NCI-H345 (cell line): ENCODE measurements around the gene EMP2.
"Not testable (repeated sequence)": the region's sequence is repeated elsewhere in the genome, so short reads cannot be mapped to it uniquely, and the experiment has no call there.

Experiments used
- DNase-seq: peaks from one replicate; lab custom pipeline; 2025; lab: John Stamatoyannopoulos, UW

EMP2 gene

GRCh38 chr16:10552281-10552680, 28.1 kb downstream of the EMP2 start:
- no peak for DNase-seq

GRCh38 chr16:10551881-10552280, 28.5 kb downstream of the EMP2 start:
- no peak for DNase-seq

- DNase-seq, result no peak
Observed at GRCh38 chr16:10548404-10548803, 32.0 kb downstream of the EMP2 start.

GRCh38 chr16:10547708-10548107, 32.7 kb downstream of the EMP2 start:
- no peak for DNase-seq

DNA sequence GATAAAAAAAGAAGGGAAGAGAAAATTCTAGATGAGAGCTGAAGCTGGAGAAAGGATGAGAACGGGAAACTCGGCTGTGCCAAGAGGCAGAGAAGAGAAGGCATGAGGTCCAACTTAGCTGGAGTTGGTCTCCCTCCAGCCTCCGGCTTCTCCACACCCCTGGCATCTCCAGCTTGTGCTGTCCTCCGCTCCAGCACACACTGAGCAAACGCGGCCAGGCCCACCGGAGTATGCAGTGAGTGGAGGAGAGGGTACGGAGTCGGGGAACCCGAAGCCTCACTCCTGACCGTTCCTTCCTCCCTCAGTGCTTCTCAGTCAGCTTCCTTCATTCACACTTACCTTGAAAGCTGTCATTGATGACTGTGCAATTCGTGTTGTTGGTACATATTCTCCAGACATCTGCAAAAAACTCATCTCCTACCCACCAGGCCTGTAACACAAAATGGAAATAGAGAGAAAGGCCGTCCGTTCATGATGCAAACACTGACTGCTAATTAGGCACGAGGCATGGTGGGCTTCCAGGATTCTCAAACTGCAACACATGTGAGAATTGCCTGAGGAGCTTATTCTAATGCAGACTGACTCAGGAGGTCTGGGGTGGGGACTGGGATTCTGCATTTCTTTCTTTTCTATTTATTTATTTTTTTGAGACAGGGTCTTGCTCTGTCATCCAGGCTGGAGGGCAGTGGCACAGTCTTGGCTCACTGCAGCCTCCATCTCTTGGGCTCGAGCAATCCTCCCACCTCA, 37.0 kb downstream of the EMP2 start:
- DNase-seq, result no peak

DNA sequence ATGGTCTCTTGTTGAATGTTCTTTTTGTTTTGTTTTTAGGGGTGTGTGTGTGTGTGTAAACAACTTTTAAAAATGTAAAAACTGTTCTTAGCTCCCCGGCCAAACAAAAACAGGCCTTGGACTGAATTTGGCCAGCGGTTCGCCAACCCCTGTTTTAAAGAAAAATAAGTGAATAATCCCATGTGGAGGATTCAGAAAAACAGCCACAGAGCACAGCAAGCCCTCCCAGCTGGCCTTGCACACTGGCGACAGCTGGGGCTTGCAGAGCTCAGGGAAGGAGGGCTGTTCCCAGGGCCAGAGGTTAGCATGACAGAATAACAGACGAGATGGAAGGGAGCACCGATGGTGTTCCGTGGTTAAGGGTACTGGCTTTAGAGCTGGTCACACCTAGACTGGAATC, 39.0 kb downstream of the EMP2 start:
- DNase-seq, result no peak

GRCh38 chr16:10539793-10540192, 40.6 kb downstream of the EMP2 start:
- no peak for DNase-seq

DNA sequence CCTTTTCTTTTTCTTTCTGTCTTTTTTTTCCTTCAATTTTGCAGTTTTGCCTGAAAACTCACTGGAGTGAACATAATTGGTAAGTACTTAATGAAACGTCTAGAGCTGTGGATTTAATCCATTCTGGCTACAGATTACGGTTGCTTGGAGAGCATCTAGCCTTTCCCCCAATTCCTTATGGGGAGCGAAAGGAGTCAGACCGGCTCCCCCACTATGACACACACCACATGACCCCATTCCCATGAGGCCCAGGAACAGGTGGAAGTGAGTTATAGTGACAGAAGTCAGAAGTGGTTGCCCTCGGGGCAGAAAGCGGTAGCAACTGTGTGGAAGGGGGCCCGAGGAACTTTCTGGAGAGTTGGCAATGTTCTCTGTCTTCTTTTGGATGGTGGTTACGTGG, 41.2 kb downstream of the EMP2 start:
- DNase-seq, result no peak

GRCh38 chr16:10538583-10538982, 41.8 kb downstream of the EMP2 start:
- DNase-seq, result no peak

GRCh38 chr16:10537946-10538345, 42.5 kb downstream of the EMP2 start:
- no peak for DNase-seq

- DNase-seq, result no peak
Observed at GRCh38 chr16:10536814-10537389, 43.5 kb downstream of the EMP2 start.

GRCh38 chr16:10536328-10536727, 44.1 kb downstream of the EMP2 start:
- DNase-seq, result not testable (repeated sequence)

DNA sequence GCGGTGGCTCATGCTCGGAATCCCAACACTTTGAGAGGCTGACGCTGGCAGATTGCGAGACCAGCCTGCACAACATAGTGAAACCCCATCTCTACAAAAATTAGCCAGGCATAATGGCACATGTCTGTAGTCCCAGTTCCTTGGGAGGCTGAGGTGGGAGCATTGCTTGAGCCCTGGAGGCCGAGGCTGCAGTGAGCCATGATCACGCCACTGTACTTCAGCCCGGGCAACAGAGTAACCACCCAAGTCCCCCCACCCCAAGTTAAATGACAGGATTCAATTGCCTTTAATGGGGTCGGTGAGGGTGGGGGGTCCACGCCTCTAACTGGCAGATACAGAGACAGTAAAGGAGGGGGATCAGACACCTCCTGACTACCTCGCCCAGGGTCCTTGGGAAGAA, 44.9 kb downstream of the EMP2 start:
- no peak for DNase-seq

- DNase-seq, result no peak
Observed at GRCh38 chr16:10534748-10535147, 45.6 kb downstream of the EMP2 start.

GRCh38 chr16:10533612-10534011, 46.8 kb downstream of the EMP2 start:
- DNase-seq, result not testable (repeated sequence)

DNA sequence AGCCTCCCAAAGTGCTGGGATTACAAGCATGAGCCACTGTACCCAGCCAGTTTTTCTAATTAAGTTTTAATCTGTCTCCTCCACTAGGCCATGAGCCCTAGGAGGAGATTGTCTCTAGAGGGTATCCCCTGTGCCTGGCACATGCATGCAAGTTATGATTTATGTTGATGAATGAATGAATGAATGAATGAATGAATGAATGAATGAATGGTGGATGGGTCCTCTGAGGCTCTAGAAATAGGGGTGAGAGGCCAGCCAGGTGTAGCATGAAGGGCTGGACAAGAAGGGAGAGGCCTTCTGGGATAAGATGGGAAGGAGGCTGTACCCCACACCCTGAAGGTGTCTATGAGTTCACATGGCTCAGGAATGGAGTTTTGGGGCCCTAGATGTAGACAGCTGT, 48.8 kb downstream of the EMP2 start:
- DNase-seq, result no peak

- no peak for DNase-seq
Observed at GRCh38 chr16:10530685-10531084, 49.7 kb downstream of the EMP2 start.

DNA sequence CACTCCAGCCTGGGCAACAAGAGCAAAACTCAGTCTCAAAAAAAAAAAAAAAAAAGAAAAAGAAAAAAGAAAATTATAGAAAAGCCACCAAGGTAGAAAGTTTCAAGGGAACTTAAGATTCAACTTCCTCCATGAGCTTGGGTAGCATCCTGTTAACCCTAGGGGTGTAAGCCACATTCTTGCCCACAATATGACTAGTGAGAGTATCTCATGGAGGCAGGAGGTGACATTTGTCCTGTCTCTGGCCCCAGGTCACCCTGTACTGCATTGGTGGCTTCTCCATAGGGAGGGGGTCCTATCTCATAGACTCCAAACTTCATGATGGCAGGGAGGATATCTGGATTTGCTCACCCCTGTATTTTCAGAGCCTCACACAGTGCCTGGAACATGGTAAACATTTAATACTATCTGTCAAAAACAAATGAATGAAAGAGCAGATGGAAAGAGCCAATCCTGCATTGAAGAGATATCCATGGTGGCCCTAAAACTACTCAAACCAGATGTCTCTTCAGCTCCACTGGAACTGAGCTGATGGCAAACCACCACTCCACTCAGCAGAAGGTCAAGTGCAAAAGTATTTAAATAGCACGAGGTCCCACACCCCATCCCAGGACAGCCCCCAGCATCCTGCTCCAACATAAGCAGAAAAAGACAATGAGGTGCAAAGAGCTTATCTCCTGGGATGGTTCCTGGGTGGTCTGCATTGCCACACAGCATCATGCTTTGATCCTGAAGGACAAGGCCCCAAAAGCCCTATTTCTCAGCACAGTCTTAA, 50.3 kb downstream of the EMP2 start:
- DNase-seq, result no peak

- no peak for DNase-seq
Observed at GRCh38 chr16:10528635-10529034, 51.8 kb downstream of the EMP2 start.

- DNase-seq, result no peak
Observed at GRCh38 chr16:10526962-10527361, 53.4 kb downstream of the EMP2 start.

GRCh38 chr16:10525214-10525825, 55.1 kb downstream of the EMP2 start:
- no peak for DNase-seq

GRCh38 chr16:10522966-10523365, 57.4 kb downstream of the EMP2 start:
- no peak for DNase-seq
